Measurements from ENCODE around the gene KDM3A.

Gene KDM3A

GRCh38 chr2:86512034-86512433, 70.9 kb downstream of the KDM3A start:
- ATAC-seq: no peak
- no peak for TF ChIP-seq ZFP3 (CRISPR knock-in tag; IDR thresholded peaks at IDR 0.05)
- no peak for TF ChIP-seq PPARA (CRISPR knock-in tag; IDR thresholded peaks at IDR 0.05; ENCODE audit: borderline replicate concordance)
- TF ChIP-seq TOX (CRISPR knock-in tag; IDR thresholded peaks at IDR 0.05; ENCODE audit: borderline replicate concordance): no peak
- TF ChIP-seq BACH2 (CRISPR knock-in tag; IDR thresholded peaks at IDR 0.05; ENCODE audit: borderline replicate concordance): no peak
- no peak for TF ChIP-seq SNAI2 (CRISPR knock-in tag; IDR thresholded peaks at IDR 0.05)
- no peak for TF ChIP-seq POU6F1 (CRISPR knock-in tag; IDR thresholded peaks at IDR 0.05; ENCODE audit: borderline replicate concordance, low read depth)
- TF ChIP-seq ZC3H10 (CRISPR knock-in tag; IDR thresholded peaks at IDR 0.05): no peak
- TF ChIP-seq, protein P1, sequence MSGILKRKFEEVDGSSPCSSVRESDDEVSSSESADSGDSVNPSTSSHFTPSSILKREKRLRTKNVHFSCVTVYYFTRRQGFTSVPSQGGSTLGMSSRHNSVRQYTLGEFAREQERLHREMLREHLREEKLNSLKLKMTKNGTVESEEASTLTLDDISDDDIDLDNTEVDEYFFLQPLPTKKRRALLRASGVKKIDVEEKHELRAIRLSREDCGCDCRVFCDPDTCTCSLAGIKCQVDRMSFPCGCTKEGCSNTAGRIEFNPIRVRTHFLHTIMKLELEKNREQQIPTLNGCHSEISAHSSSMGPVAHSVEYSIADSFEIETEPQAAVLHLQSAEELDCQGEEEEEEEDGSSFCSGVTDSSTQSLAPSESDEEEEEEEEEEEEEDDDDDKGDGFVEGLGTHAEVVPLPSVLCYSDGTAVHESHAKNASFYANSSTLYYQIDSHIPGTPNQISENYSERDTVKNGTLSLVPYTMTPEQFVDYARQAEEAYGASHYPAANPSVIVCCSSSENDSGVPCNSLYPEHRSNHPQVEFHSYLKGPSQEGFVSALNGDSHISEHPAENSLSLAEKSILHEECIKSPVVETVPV (CRISPR knock-in tag; IDR thresholded peaks at IDR 0.05): no peak
- TF ChIP-seq GLIS3 (CRISPR knock-in tag; IDR thresholded peaks at IDR 0.05): no peak
- TF ChIP-seq ZNF70 (CRISPR knock-in tag; IDR thresholded peaks at IDR 0.05): no peak
- no peak for TF ChIP-seq TCF4 (CRISPR knock-in tag; IDR thresholded peaks at IDR 0.05; ENCODE audit: borderline replicate concordance)
- no peak for TF ChIP-seq OSR1 (CRISPR knock-in tag; IDR thresholded peaks at IDR 0.05)
- no peak for TF ChIP-seq TSHZ2 (CRISPR knock-in tag; IDR thresholded peaks at IDR 0.05)
- no peak for TF ChIP-seq CREB5 (CRISPR knock-in tag; IDR thresholded peaks at IDR 0.05; ENCODE audit: low read depth)
- no peak for TF ChIP-seq RARB (CRISPR knock-in tag; IDR thresholded peaks at IDR 0.05)
- TF ChIP-seq ISL1 (CRISPR knock-in tag; IDR thresholded peaks at IDR 0.05): no peak
- no peak for TF ChIP-seq ZNF8 (CRISPR knock-in tag; IDR thresholded peaks at IDR 0.05)
- no peak for TF ChIP-seq PATZ1 (CRISPR knock-in tag; IDR thresholded peaks at IDR 0.05; ENCODE audit: borderline replicate concordance)

DNA sequence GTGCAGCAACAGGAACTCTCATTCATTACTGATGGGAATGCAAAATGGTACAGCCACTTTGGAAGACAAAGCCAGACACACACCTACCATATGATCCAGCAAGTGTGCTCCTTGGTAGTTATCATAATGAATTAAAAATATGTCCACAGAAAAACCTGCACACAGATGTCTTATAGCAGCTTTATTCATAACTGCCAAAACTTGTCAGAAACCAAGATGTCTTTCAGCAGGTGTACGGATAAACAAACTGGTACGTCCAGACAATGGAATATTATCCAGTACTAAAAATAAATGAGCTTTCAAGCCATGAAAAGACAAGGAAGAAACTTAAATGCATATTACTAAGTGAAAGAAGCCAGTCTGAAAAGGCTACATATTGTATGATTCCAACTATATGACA, 71.7 kb downstream of the KDM3A start:
- TF ChIP-seq TCF4 (CRISPR knock-in tag; IDR thresholded peaks at IDR 0.05; ENCODE audit: borderline replicate concordance) (no peak), ARNTL (CRISPR knock-in tag; IDR thresholded peaks at IDR 0.05; ENCODE audit: borderline replicate concordance, low read depth) (no peak), ZNF565 (CRISPR knock-in tag; conservative IDR thresholded peaks at IDR 0.05; ENCODE audit: low read depth) (no peak), ZNF8 (CRISPR knock-in tag; IDR thresholded peaks at IDR 0.05) (no peak), ZFP3 (CRISPR knock-in tag; IDR thresholded peaks at IDR 0.05) (no peak), ESRRG (CRISPR knock-in tag; IDR thresholded peaks at IDR 0.05) (no peak), TSHZ2 (CRISPR knock-in tag; IDR thresholded peaks at IDR 0.05) (no peak), ZNF70 (CRISPR knock-in tag; IDR thresholded peaks at IDR 0.05) (no peak), TOX (CRISPR knock-in tag; IDR thresholded peaks at IDR 0.05; ENCODE audit: borderline replicate concordance) (no peak), SNAI2 (CRISPR knock-in tag; IDR thresholded peaks at IDR 0.05) (no peak), CSDC2 (CRISPR knock-in tag; IDR thresholded peaks at IDR 0.05) (no peak)
- TF ChIP-seq, protein P1 (CRISPR knock-in tag; IDR thresholded peaks at IDR 0.05): no peak
- no peak for ATAC-seq
